K562 (cell line): ENCODE measurements around the gene BACE2. TPM values are rescaled to one million over a fixed set of nuclear protein-coding genes. Genes with fewer than 3 reads are reported as not detected.

Source experiments
- ATAC-seq: fragments of 200-7000 bp; cut with Tn5 transposase; 3 replicates; pipeline ENCODE4 v1.9.1; 2020; ENCODE audit warnings: moderate library complexity
- BruUV-seq: library from RNA; stranded (reverse); fragments of 400-500 nt; replicated peaks from 2 replicates; lab custom pipeline; 2021; lab: Mats Ljungman, UMichigan
- CTCF ChIA-PET: fragments of 300-600 bp; formaldehyde crosslinking; extraction: SDS; loops from one replicate; lab custom pipeline; 2021; ENCODE audit warnings: low intra/inter-chr PET ratio; lab: Yijun Ruan, JAX
- POLR2A ChIA-PET: fragments of 300-600, 350-650 bp; sonication (Branson Sonifier 250); formaldehyde crosslinking; extraction: SDS; loops from one replicate; lab custom pipeline; 2021; ENCODE audit warnings: antibody characterized with exemption, inconsistent platforms; lab: Yijun Ruan, JAX
- DNase-seq, 4 experiments: peaks; one replicate each; pipeline versions ENCODE4 v3.0.0 to v3.0.0-alpha.2; 2011 to 2018; ENCODE audit warnings: low spot score in 3 of 4, mixed read lengths in 3 of 4; ENCODE audit errors: extremely low read depth in 1 of 4
- FAIRE-seq: peaks from 2 replicates; lab custom pipeline; 2011; peaks lifted over from hg19 to GRCh38; lab: Jason Lieb, UNC
- H2AFZ ChIP-seq: 2 replicates; pipeline ENCODE4 v1.6.0; 2011; ENCODE audit warnings: low read depth, low read length, control low read depth, inconsistent platforms
- H3K27ac ChIP-seq: fragments of 200-600 bp; 3 replicates; pipeline ENCODE4 v1.8.0; 2011; ENCODE audit warnings: low read depth, mild to moderate bottlenecking, control low read depth, inconsistent platforms, low read length, moderate library complexity, mixed read lengths; ENCODE audit errors: extremely low read depth
- H3K27me3 ChIP-seq, 2 experiments: fragments of 300-600 bp in 1 of 2; 2 replicates in 1 of 2; 3 replicates in 1 of 2; pipeline versions ENCODE4 v1.6.0 to v1.8.0; 2011; ENCODE audit warnings: inconsistent platforms in 2 of 2, low read length in 2 of 2, mild to moderate bottlenecking in 1 of 2, mixed read lengths in 1 of 2, moderate library complexity in 1 of 2; ENCODE audit not compliant: control insufficient read depth in 2 of 2, insufficient read depth in 2 of 2
- H3K36me3 ChIP-seq: fragments of 300-600 bp; 3 replicates; pipeline ENCODE4 v1.8.0; 2011; ENCODE audit warnings: mild to moderate bottlenecking, low read length, inconsistent platforms; ENCODE audit not compliant: control insufficient read depth, insufficient read depth
- H3K4me1 ChIP-seq, 2 experiments: fragments of 200-600 bp in 1 of 2; replicated peaks in 1 of 2; 2 replicates in 1 of 2; 3 replicates in 1 of 2; pipeline versions ENCODE4 v1.5.1 to v1.8.0; 2011; ENCODE audit warnings: inconsistent platforms in 2 of 2, low read length in 2 of 2, mild to moderate bottlenecking in 1 of 2, mixed read lengths in 1 of 2, moderate library complexity in 1 of 2; ENCODE audit not compliant: control insufficient read depth in 2 of 2, insufficient read depth in 2 of 2
- H3K4me2 ChIP-seq: 2 replicates; pipeline ENCODE4 v1.6.1; 2011; ENCODE audit warnings: low read length, control low read depth, inconsistent platforms, mixed read lengths; ENCODE audit not compliant: insufficient read depth
- H3K4me3 ChIP-seq: fragments of 200-600 bp; sonication (generic), shearing (Covaris generic); 2 replicates; pipeline ENCODE4 v1.5.1; 2016; ENCODE audit warnings: control low read depth, inconsistent platforms
- H3K79me2 ChIP-seq: fragments of 200-600 bp; 3 replicates; pipeline ENCODE4 v1.8.0; 2011; ENCODE audit warnings: low read length, inconsistent platforms; ENCODE audit not compliant: control insufficient read depth, insufficient read depth
- H3K9ac ChIP-seq, 2 experiments: 2 replicates each; pipeline versions ENCODE4 v1.6.0 to v1.6.1; 2011; ENCODE audit warnings: low read depth in 2 of 2, low read length in 2 of 2, control low read depth in 1 of 2, inconsistent platforms in 1 of 2, mild to moderate bottlenecking in 1 of 2, mixed read lengths in 1 of 2; ENCODE audit not compliant: insufficient read depth in 1 of 2
- H3K9me1 ChIP-seq: one replicate; pipeline ENCODE4 v1.6.0; 2011; ENCODE audit warnings: inconsistent platforms, mild to moderate bottlenecking, low read length, moderate library complexity; ENCODE audit not compliant: control insufficient read depth, insufficient read depth
- H3K9me3 ChIP-seq: replicated peaks from 2 replicates; pipeline ENCODE4 v1.5.1; 2011; ENCODE audit warnings: low read depth, low read length, inconsistent platforms; ENCODE audit not compliant: control insufficient read depth, insufficient read depth
- H4K20me1 ChIP-seq: replicated peaks from 2 replicates; pipeline ENCODE4 v1.6.1; 2011; ENCODE audit warnings: low read length, inconsistent platforms, mixed read lengths; ENCODE audit not compliant: control insufficient read depth, insufficient read depth
- DACH1 ChIP-seq: fragments of 450-650 bp; IDR thresholded peaks from 2 replicates; pipeline ENCODE4 v1.6.1; 2018; ENCODE audit not compliant: partially characterized antibody
- FOS ChIP-seq: IDR thresholded peaks from 3 replicates; pipeline ENCODE4 v1.6.1; 2011; ENCODE audit not compliant: insufficient read length; ENCODE audit errors: extremely low read depth
- KLF10 ChIP-seq: fragments of 250-450 bp; sonication (Bioruptor Pico); IDR thresholded peaks from 2 replicates; pipeline ENCODE4 v1.6.1; 2021; ENCODE audit warnings: matching md5 sums
- NR2C1 ChIP-seq, 2 experiments: fragments of 450-650 bp; IDR thresholded peaks; 2 replicates each; pipeline ENCODE4 v1.6.1; 2017; ENCODE audit warnings: mild to moderate bottlenecking in 2 of 2, antibody characterized with exemption in 1 of 2, inconsistent platforms in 1 of 2, missing compliant biosample characterization in 1 of 2, missing genetic modification characterization in 1 of 2
- WHSC1 ChIP-seq: IDR thresholded peaks from one replicate; pipeline ENCODE4 v1.6.1; 2012; ENCODE audit warnings: low read length, control low read depth, inconsistent platforms
- ZNF133 ChIP-seq: fragments of 250-450 bp; sonication (Bioruptor Pico); IDR thresholded peaks from 2 replicates; pipeline ENCODE4 v1.4.0; 2020; ENCODE audit warnings: mild to moderate bottlenecking
- ZNF764 ChIP-seq: fragments of 250-450 bp; sonication (Bioruptor Pico); IDR thresholded peaks from 2 replicates; pipeline ENCODE4 v1.4.0; 2020; ENCODE audit warnings: low read depth, mild to moderate bottlenecking, moderate library complexity
- WGBS: fragments of 100-300 bp; shearing (Covaris generic); methylation state at CpG from one replicate; pipeline ENCODE4 v1.1.6; 2016; ENCODE audit warnings: low coverage, mixed read lengths; ENCODE audit not compliant: insufficient coverage; ENCODE audit errors: missing lambda C conversion rate; 5-methylcytosine and 5-hydroxymethylcytosine counted together
- in situ Hi-C: fragments of 300-500 bp; cut with MboI; formaldehyde crosslinking; loops from 4 replicates; pipeline ENCODE4 v1.15.0; 2018; ENCODE audit warnings: inconsistent platforms, mixed read lengths
- intact Hi-C: fragments of 100-400 bp; cut with micrococcal nuclease; formaldehyde crosslinking; loops from 2 replicates; pipeline ENCODE4 v1.14.2; 2022
- polyA plus RNA-seq, 8 experiments: library from polyadenylated mRNA; depleted of rRNA in 4 of 8; stranded (reverse) in 5 of 8; unstranded in 3 of 8; fragments of >200 nt; fragmentation: Nextera tagmentation in 2 of 8; fragmentation: Illumina TruSeq in 1 of 8; extraction: Ambion mirVana in 2 of 8; extraction: Trizol in 1 of 8; gene quantifications; 2 replicates each; pipeline versions ENCODE4 v1.2.1 to v1.2.3, GENCODE V29; 2011 to 2014; ENCODE audit warnings: inconsistent platforms in 1 of 8, missing spikeins in 1 of 8
- total RNA-seq, 7 experiments: library from RNA; depleted of rRNA in 6 of 7; stranded (reverse); fragments of >200 nt in 6 of 7; fragmentation: Illumina TruSeq in 2 of 7; extraction: Trizol in 2 of 7; gene quantifications; 2 replicates each; pipeline versions ENCODE4 v1.2.1 to v1.2.3, GENCODE V29; 2011 to 2021; ENCODE audit warnings: low replicate concordance in 1 of 7

The BACE2 gene
- total and polyA plus RNA-seq, 9 of the 15 experiments (the other 6 are each of a cell fraction or from before 2014, with no cell fraction given): 0.05 to 0.24 (median 0.15) TPM; not detected in 2

- no peak overlapping the region for H3K9ac ChIP-seq
- intact Hi-C loops: no loop called here
- no peak overlapping the region for H3K4me2 ChIP-seq
- H3K4me3 ChIP-seq: no peak overlapping the region
- peaks cover 21 to 58% of the 10 kb centered on the region in 2 experiments for H3K27me3 ChIP-seq
- H3K27ac ChIP-seq: no peak overlapping the region
- WGBS: 0% methylated on average over 5 of the region's 5 CpGs
- POLR2A ChIA-PET: interaction anchor here (0.7 kb wide), 1 partner anchor 535 kb away, joined by 3 read pairs; no protein-coding TSS in a partner anchor
- DNase-seq: no peak
- no peak for FAIRE-seq
- H3K9me3 ChIP-seq: no peaks in the 10 kb centered on the region
- BruUV-seq: no TSS peak
- H4K20me1 ChIP-seq: 0 out of 2 replicates have a peak, but pooled peaks cover 5% of the 10 kb centered on the region
- no peaks in the 10 kb centered on the region for H3K9me1 ChIP-seq
- in situ Hi-C loops: no loop called here
- H3K36me3 ChIP-seq: no peaks in the 10 kb centered on the region
- H3K4me1 ChIP-seq: peaks cover 0 to 2% of the 10 kb centered on the region in 2 experiments; a peak in 3 of 5 replicates
- no peaks in the 10 kb centered on the region for H3K79me2 ChIP-seq
- H2AFZ ChIP-seq: no peak overlapping the region
- TF ChIP-seq WHSC1 (no peak), NR2C1 (IDR thresholded peaks at IDR 0.05) (no peak), NR2C1 (tag; IDR thresholded peaks at IDR 0.05) (no peak), KLF10 (no peak), ZNF133 (no peak), ZNF764 (CRISPR knock-in tag) (no peak)
- TF ChIP-seq, all 486 proteins: peak for 0
- no peak for ATAC-seq
- CTCF ChIA-PET: no interaction called here
These were observed 45.1 kb downstream of the BACE2 start for GRCh38 chr21:41213021-41213420.

GRCh38 chr21:41215856-41216408 is 48.0 kb downstream of the BACE2 start:
- DNase-seq (no peak), ATAC-seq (no peak), FAIRE-seq (no peak)
- 0 out of 2 replicates have a peak, but pooled peaks cover 5% of the 10 kb centered on the region for H4K20me1 ChIP-seq
- in situ Hi-C loops (no loop called here), intact Hi-C loops (no loop called here)
- no TSS peak for BruUV-seq
- TF ChIP-seq FOS (no peak), DACH1 (no peak)
- WGBS: 9% methylated on average over 12 of the region's 12 CpGs
- H2AFZ ChIP-seq: no peak overlapping the region
- no peak overlapping the region for H3K4me3 ChIP-seq
- H3K27me3 ChIP-seq: peaks cover 14 to 42% of the 10 kb centered on the region in 2 experiments
- no peak overlapping the region for H3K9ac ChIP-seq
- H3K36me3 ChIP-seq: no peaks in the 10 kb centered on the region
- H3K27ac ChIP-seq: no peak overlapping the region
- H3K4me2 ChIP-seq: no peak overlapping the region
- H3K9me1 ChIP-seq: no peaks in the 10 kb centered on the region
- H3K9me3 ChIP-seq: no peaks in the 10 kb centered on the region
- H3K4me1 ChIP-seq: peaks cover 0 to 2% of the 10 kb centered on the region in 2 experiments; a peak in 2 of 5 replicates
- CTCF ChIA-PET: no interaction called here
- no peaks in the 10 kb centered on the region for H3K79me2 ChIP-seq
- POLR2A ChIA-PET: interaction anchor here (2.1 kb wide), 1 partner anchor 11 kb away, joined by 13 read pairs; no protein-coding TSS in a partner anchor
